Neural cell (in vitro differentiated cells): Measurements from ENCODE around the gene NSMCE1. TPM values are rescaled to one million over a fixed set of nuclear protein-coding genes. Genes with fewer than 3 reads are reported as not detected.

ENCODE experiments used
- H2AFZ ChIP-seq: fragments of 200-600, 300-800 bp; sonication (generic), shearing (Covaris generic); 2 replicates; pipeline ENCODE4 v1.6.0; 2014; ENCODE audit warnings: low read depth, mild to moderate bottlenecking, antibody characterized with exemption, low read length, moderate library complexity
- H3F3A ChIP-seq: fragments of 200-600 bp; shearing (Covaris generic); 2 replicates; pipeline ENCODE4 v1.6.1; 2016; ENCODE audit warnings: mild to moderate bottlenecking, moderate library complexity, mixed read lengths, antibody characterized with exemption, low read length; ENCODE audit not compliant: insufficient read depth, poor library complexity, severe bottlenecking
- H3K27ac ChIP-seq: fragments of 200-600, 300-800 bp; sonication (generic), shearing (Covaris generic); 2 replicates; pipeline ENCODE4 v1.5.1; 2014; ENCODE audit warnings: mild to moderate bottlenecking, low read length, moderate library complexity
- H3K27me3 ChIP-seq: fragments of 300-800, 200-600 bp; sonication (generic), shearing (Covaris generic); 2 replicates; pipeline ENCODE4 v1.6.0; 2014; ENCODE audit warnings: mild to moderate bottlenecking, low read depth, low read length, moderate library complexity; ENCODE audit not compliant: insufficient read depth
- H3K36me3 ChIP-seq: fragments of 300-800, 200-600 bp; sonication (generic), shearing (Covaris generic); 2 replicates; pipeline ENCODE4 v1.5.1; 2014; ENCODE audit warnings: mild to moderate bottlenecking, antibody characterized with exemption, low read length, moderate library complexity; ENCODE audit not compliant: insufficient read depth
- H3K4me2 ChIP-seq: fragments of 300-800, 200-600 bp; sonication (generic), shearing (Covaris generic); 2 replicates; pipeline ENCODE4 v1.6.0; 2014; ENCODE audit warnings: mild to moderate bottlenecking, low read length
- H3K4me3 ChIP-seq: fragments of 300-800, 200-600 bp; sonication (generic), shearing (Covaris generic); 2 replicates; pipeline ENCODE4 v1.5.1; 2014; ENCODE audit warnings: mild to moderate bottlenecking, low read length, moderate library complexity
- H3K79me2 ChIP-seq: fragments of 200-600 bp; shearing (Covaris generic); replicated peaks from 2 replicates; pipeline ENCODE4 v1.6.0; 2014; ENCODE audit warnings: mild to moderate bottlenecking, low read length, moderate library complexity; ENCODE audit not compliant: insufficient read depth
- H3K9ac ChIP-seq: fragments of 300-800, 200-600 bp; sonication (generic), shearing (Covaris generic); 2 replicates; pipeline ENCODE4 v1.6.1; 2016; ENCODE audit warnings: mild to moderate bottlenecking, low read length, mixed read lengths
- H3K9me2 ChIP-seq: fragments of 200-600 bp; shearing (Covaris generic); 2 replicates; pipeline ENCODE4 v1.6.1; 2016; ENCODE audit warnings: mild to moderate bottlenecking, low read length, mixed read lengths; ENCODE audit not compliant: insufficient read depth
- H3K9me3 ChIP-seq: fragments of 200-600, 300-800 bp; sonication (generic), shearing (Covaris generic); 2 replicates; pipeline ENCODE4 v1.6.1; 2016; ENCODE audit warnings: mild to moderate bottlenecking, mixed run types, low read length, moderate library complexity, mixed read lengths
- H4K20me1 ChIP-seq: fragments of 200-600 bp; shearing (Covaris generic); 2 replicates; pipeline ENCODE4 v1.6.1; 2016; ENCODE audit warnings: mild to moderate bottlenecking, mixed run types; ENCODE audit not compliant: insufficient read depth
- CTCF ChIP-seq: fragments of 450-650 bp; IDR thresholded peaks from 2 replicates; pipeline ENCODE4 v1.5.1; 2014; ENCODE audit warnings: antibody characterized with exemption, mild to moderate bottlenecking, moderate library complexity; ENCODE audit not compliant: poor library complexity, severe bottlenecking
- EP300 ChIP-seq: fragments of 450-650 bp; conservative IDR thresholded peaks from 2 replicates; pipeline ENCODE4 v1.6.1; 2014; ENCODE audit warnings: antibody characterized with exemption, mild to moderate bottlenecking, moderate library complexity; ENCODE audit not compliant: poor library complexity, severe bottlenecking
- EZH2 ChIP-seq: fragments of 200-600, 300-800 bp; shearing (Covaris generic), sonication (generic); IDR thresholded peaks from 2 replicates; pipeline ENCODE4 v1.6.1; 2014; ENCODE audit warnings: antibody characterized with exemption, low read length, borderline replicate concordance, mild to moderate bottlenecking; ENCODE audit not compliant: insufficient read depth, poor library complexity, severe bottlenecking
- MXI1 ChIP-seq: fragments of 450-650 bp; conservative IDR thresholded peaks from 2 replicates; pipeline ENCODE4 v1.6.1; 2014; ENCODE audit warnings: antibody characterized with exemption, mild to moderate bottlenecking; ENCODE audit not compliant: poor library complexity, severe bottlenecking
- POLR2AphosphoS5 ChIP-seq: IDR thresholded peaks from 2 replicates; pipeline ENCODE4 v1.6.1; 2012
- RAD21 ChIP-seq: fragments of 450-650 bp; conservative IDR thresholded peaks from 2 replicates; pipeline ENCODE4 v1.6.1; 2014; ENCODE audit warnings: antibody characterized with exemption, mild to moderate bottlenecking, moderate library complexity
- REST ChIP-seq: IDR thresholded peaks from 2 replicates; pipeline ENCODE4 v1.6.1; 2012; ENCODE audit warnings: borderline replicate concordance
- SMC3 ChIP-seq: fragments of 450-650 bp; conservative IDR thresholded peaks from 2 replicates; pipeline ENCODE4 v1.6.1; 2014; ENCODE audit warnings: antibody characterized with exemption, mild to moderate bottlenecking, moderate library complexity; ENCODE audit not compliant: poor library complexity
- TAF1 ChIP-seq: IDR thresholded peaks from 2 replicates; pipeline ENCODE4 v1.6.1; 2012; ENCODE audit warnings: low read depth
- polyA plus RNA-seq: library from polyadenylated mRNA; depleted of rRNA; stranded (reverse); fragments of >200 nt; gene quantifications from 2 replicates; pipeline ENCODE4 v1.2.3, GENCODE V29; 2014

NSMCE1 gene
- polyA plus RNA-seq, 1 donor from 2014 or later = 11.5 TPM

GRCh38 chr16:27222249-27223225 lies 46.0 kb downstream of the NSMCE1 start (continued):
- no peak for TF ChIP-seq SMC3

GRCh38 chr16:27221576-27222248 lies 46.9 kb downstream of the NSMCE1 start:
- Histone ChIP-seq H3K9me2 (no peaks in the 10 kb centered on the region), H3K9me3 (no peaks in the 10 kb centered on the region), H3K27me3 (no peaks in the 10 kb centered on the region), H2AFZ (no peak overlapping the region), H4K20me1 (no peaks in the 10 kb centered on the region), H3K36me3 (no peaks in the 10 kb centered on the region), H3K9ac (no peak overlapping the region), H3K27ac (no peak overlapping the region), H3F3A (no peaks in the 10 kb centered on the region), H3K4me3 (no peak overlapping the region), H3K79me2 (no peaks in the 10 kb centered on the region), H3K4me2 (no peak overlapping the region)
- TF ChIP-seq SMC3 = no peak
- no peak for TF ChIP-seq CTCF
- TF ChIP-seq EZH2 = no peak
- no peak for TF ChIP-seq POLR2AphosphoS5
- TF ChIP-seq TAF1 = no peak
- no peak for TF ChIP-seq EP300
- no peak for TF ChIP-seq MXI1
- no peak for TF ChIP-seq RAD21
- no peak for TF ChIP-seq REST

GRCh38 chr16:27220991-27221390 lies 47.6 kb downstream of the NSMCE1 start:
- Histone ChIP-seq H3K27ac (no peak overlapping the region), H3K9ac (no peak overlapping the region), H3K36me3 (no peaks in the 10 kb centered on the region), H3K79me2 (no peaks in the 10 kb centered on the region), H2AFZ (no peak overlapping the region), H3K4me2 (no peak overlapping the region), H3K4me3 (no peak overlapping the region), H3K9me3 (no peaks in the 10 kb centered on the region), H4K20me1 (no peaks in the 10 kb centered on the region), H3K27me3 (no peaks in the 10 kb centered on the region), H3F3A (no peaks in the 10 kb centered on the region), H3K9me2 (no peaks in the 10 kb centered on the region)
- TF ChIP-seq REST = no peak
- no peak for TF ChIP-seq RAD21
- no peak for TF ChIP-seq SMC3
